GM19025 (cell line): ENCODE results near the gene POFUT2.

ENCODE experiments used
- ATAC-seq: cut with Tn5 transposase; IDR thresholded peaks from one replicate; pipeline ENCODE4 v1.9.1; 2021; ENCODE audit warnings: mild to moderate bottlenecking, low read depth, moderate library complexity; ENCODE audit not compliant: unreplicated experiment

POFUT2 gene

GRCh38 chr21:45253633-45254459, 33.8 kb downstream of the POFUT2 start:
- ATAC-seq, result no peak

DNA sequence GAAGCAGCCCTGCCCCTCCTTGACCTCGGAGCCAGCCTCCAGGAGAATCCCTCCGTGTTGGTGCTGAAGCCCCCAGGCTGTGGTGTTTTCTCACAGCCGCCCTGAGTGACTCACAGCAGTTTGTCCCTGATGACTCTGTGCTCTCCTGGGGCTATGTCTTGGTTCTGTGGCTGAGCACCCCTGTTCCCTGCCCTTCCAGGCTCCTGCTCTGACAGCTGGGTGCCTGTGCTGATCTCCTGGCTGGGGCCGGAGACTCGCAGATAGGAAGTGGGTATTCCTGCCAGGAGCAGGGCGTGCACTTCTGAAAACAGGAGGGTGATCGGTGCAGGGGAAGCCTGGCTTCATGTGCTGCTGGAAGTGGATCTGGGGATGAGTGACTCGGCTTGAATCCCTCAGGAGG, 34.5 kb downstream of the POFUT2 start:
- no peak for ATAC-seq

DNA sequence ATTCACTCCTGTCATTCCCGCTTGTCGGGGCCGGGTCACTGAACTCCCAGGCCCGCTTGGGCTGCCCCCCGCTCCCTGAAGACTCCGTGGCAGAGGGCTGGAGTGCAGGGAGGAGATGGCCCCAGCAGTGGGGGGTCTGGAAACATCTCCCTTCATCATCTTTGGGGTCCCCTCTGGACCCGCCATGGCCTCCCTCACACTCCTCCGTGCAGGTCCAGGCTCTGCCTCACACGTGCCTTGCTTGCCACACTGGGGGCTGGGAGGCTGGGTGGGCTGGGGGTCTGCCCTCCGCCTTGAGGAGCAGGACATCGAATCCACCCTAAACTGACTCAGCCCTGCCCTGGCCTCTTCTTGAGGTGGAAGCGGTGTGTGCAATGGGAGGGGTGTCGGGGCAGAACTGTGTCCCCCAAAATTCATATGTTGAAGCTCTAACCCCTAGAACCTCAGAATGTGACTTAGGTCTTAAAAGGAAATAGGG, 35.2 kb downstream of the POFUT2 start:
- no peak for ATAC-seq

GRCh38 chr21:45251635-45252447, 35.9 kb downstream of the POFUT2 start:
- no peak for ATAC-seq

DNA sequence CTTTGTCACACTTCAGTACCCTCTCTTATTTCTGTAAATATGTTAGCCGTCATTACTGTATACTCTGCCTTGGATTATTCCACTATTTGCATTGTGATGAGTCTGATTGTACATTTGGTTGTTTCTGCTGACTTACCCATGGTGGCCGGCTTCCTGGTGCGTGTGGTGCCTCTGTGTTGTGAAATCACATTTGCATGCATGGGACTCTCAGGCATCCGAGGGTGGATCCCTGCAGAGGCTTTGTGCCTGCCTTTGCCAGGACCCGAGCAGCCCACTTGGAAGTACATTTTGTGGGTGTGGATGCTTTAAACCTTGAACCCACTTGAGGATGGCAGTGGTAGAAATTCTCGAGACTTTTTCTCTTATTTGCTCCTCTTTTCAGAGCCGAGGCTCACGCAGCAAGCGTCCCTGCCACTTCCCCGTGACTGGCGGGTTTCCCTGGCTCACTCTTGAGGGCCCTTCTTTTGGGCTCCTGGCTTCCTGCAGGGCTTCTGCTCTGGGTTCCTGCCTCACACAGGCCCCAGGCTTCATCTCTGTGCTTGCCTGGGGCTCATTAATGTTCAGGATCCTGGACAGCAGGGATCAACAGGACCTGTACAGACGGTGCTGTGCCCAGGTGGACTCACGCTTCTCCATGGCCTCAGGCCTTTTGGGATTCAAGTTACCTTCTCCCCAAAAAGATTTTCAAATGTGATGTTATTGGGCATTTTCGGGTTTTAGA, 36.6 kb downstream of the POFUT2 start:
- ATAC-seq, result no peak

GRCh38 chr21:45250272-45250671, 37.4 kb downstream of the POFUT2 start:
- ATAC-seq, result no peak

- ATAC-seq, result no peak
Measured at GRCh38 chr21:45249626-45250025, 38.1 kb downstream of the POFUT2 start.

- no peak for ATAC-seq
Measured at GRCh38 chr21:45248893-45249381, 38.8 kb downstream of the POFUT2 start.

- no peak for ATAC-seq
Measured at GRCh38 chr21:45248301-45248892, 39.3 kb downstream of the POFUT2 start.

GRCh38 chr21:45246386-45247320, 41.0 kb downstream of the POFUT2 start:
- ATAC-seq, result no peak

GRCh38 chr21:45244799-45245340, 42.8 kb downstream of the POFUT2 start:
- ATAC-seq, result no peak

- no peak for ATAC-seq
Measured at GRCh38 chr21:45243603-45244002, 44.1 kb downstream of the POFUT2 start.

DNA sequence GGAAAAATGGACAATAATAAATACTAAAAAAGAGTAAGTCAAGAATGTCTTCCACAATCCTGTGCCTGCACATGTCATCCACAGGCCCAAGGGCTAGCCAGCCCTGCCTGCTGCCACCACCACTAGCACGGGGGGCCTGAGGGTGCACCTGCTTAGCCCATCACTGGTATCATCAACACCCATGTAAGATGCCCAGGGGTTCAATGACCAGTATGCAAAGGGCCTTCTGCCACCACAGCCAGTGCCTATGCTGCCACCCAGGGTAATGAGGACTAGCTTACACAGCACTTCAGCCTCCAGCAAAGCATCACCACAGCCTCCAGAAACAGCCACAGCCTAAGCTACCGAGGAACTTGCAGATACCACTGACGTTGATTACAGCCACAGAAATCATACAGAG, 46.3 kb downstream of the POFUT2 start:
- no peak for ATAC-seq

GRCh38 chr21:45237401-45237800, 50.3 kb downstream of the POFUT2 start:
- ATAC-seq, result no peak

DNA sequence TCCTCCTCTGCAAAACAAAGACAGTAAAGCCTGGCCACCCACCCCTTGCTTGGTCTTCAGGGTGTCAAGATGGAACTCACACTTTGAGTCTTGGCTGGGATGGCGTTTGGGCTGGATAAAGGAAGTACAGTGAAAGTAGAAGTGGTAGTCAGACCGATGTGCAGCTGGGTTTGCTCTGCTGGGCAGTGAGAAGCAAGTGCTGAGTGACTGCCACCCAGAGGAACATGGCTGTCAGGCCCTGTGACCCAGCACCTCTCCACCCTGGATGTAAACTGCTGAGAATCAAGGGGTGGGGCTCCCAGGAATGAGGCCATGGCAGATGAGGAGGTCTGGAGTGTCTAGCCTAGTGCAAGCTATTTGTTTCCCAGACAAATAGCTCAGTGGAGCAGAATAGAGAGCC, 51.2 kb downstream of the POFUT2 start:
- no peak for ATAC-seq

DNA sequence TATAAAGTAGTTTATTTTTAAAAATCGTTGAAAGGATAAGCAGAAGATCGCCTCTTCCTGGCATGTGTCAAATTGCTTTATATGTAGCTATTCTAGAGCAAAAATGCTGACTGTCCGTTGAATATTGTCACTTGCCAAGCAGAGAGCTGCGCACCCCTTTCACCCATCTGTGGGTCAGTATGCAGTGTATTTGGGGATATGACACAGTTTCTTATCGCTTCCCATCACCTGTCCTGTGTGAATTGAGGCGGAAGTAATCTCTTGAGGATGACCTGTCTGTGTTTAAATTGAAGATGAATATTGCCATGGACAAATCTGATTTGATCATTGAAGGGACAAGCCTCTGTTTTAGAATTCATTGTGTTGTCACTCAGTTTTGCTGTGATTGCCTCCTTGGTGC, 52.2 kb downstream of the POFUT2 start:
- no peak for ATAC-seq

DNA sequence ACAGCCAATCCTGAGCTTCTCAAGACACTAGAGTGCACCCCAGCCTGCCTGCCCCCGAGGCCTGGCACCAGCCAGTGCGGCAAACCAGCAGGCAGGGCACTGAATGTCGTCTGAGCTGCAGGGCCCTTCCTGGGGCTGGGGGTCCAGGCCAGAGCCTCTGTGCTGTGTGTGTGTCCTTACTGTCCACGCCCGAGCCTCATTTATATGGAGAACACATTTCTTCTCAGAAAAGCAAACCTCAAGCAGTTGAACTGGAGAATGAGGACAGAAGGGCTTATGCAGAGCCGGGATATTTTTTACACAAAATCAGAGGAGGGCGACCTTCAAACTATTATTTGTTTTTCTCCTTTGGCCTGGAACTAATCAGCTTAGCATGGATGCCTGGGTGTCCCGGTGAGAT, 52.7 kb downstream of the POFUT2 start:
- ATAC-seq, result no peak

DNA sequence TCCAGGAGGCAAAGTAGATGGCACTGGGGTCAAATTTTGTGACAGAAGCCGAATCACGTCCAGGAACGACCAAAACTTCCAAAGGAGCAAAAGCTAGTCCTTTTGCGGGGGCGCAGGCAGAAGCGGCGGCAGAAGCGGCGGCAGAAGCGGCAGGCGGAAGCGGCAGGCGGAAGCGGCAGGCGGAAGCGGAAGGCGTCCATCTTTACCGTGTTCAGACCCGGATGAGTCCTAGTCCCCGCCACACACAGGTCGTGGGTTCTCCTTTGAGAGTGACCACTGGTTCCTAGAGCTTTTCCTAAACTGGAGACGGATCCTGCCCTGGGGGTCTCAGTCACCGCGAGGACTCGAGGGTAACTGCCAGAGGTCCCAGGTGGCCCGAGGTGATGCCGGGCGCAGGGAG, 53.6 kb downstream of the POFUT2 start:
- ATAC-seq, result no peak

- ATAC-seq, result no peak
Measured at GRCh38 chr21:45231705-45232104, 56.0 kb downstream of the POFUT2 start.
